GM18526 (cell line): Measurements from ENCODE around the gene PELO.

Experiments used
- POLR2A ChIP-seq: IDR thresholded peaks from 3 replicates; pipeline ENCODE4 v1.6.1; 2011; ENCODE audit not compliant: insufficient read length; ENCODE audit errors: extremely low read depth

PELO gene

GRCh38 chr5:52787600-52788504, at the start of gene PELO, which contains the start of gene ITGA1:
Gene PELO, plus strand, starts transcription at chr5:52787916. Its CDS starts 12,479 bp downstream, at chr5:52800395.
Gene ITGA1, plus strand, starts transcription at chr5:52787916. Its CDS starts 438 bp downstream, at chr5:52788354.
- no peak for TF ChIP-seq POLR2A

- no peak for TF ChIP-seq POLR2A
Measured at GRCh38 chr5:52738095-52738506, 49.6 kb upstream of the PELO start.

GRCh38 chr5:52740007-52740406, 47.7 kb upstream of the PELO start:
- no peak for TF ChIP-seq POLR2A

GRCh38 chr5:52743012-52743411, 44.7 kb upstream of the PELO start:
- no peak for TF ChIP-seq POLR2A

GRCh38 chr5:52743529-52743928, 44.2 kb upstream of the PELO start:
- TF ChIP-seq POLR2A: no peak

GRCh38 chr5:52743970-52744369, 43.7 kb upstream of the PELO start:
- TF ChIP-seq POLR2A: no peak

- TF ChIP-seq POLR2A: no peak
Measured at GRCh38 chr5:52746539-52746938, 41.2 kb upstream of the PELO start.

- TF ChIP-seq POLR2A: no peak
Measured at GRCh38 chr5:52748590-52748989, 39.1 kb upstream of the PELO start.

- no peak for TF ChIP-seq POLR2A
Measured at GRCh38 chr5:52749666-52750065, 38.0 kb upstream of the PELO start.

GRCh38 chr5:52751137-52751536, 36.6 kb upstream of the PELO start:
- no peak for TF ChIP-seq POLR2A

GRCh38 chr5:52754051-52754450, 33.7 kb upstream of the PELO start:
- no peak for TF ChIP-seq POLR2A

- TF ChIP-seq POLR2A: no peak
Measured at GRCh38 chr5:52757527-52757926, 30.2 kb upstream of the PELO start.

GRCh38 chr5:52758014-52758413, 29.7 kb upstream of the PELO start:
- TF ChIP-seq POLR2A: no peak

- no peak for TF ChIP-seq POLR2A
Measured at GRCh38 chr5:52759331-52759730, 28.4 kb upstream of the PELO start.

GRCh38 chr5:52760695-52761366, 26.9 kb upstream of the PELO start:
- no peak for TF ChIP-seq POLR2A

- TF ChIP-seq POLR2A: no peak
Measured at GRCh38 chr5:52767217-52767743, 20.4 kb upstream of the PELO start.
